ENCODE data around the gene MTMR8. TPM values are rescaled to one million over a fixed set of nuclear protein-coding genes. Genes with fewer than 3 reads are reported as not detected.

MTMR8 gene
- total RNA-seq, 4 donors from 2014 or later, result 1.0 to 5.3 (median 5.2) TPM; not detected in 1

- Histone ChIP-seq H3K9me3 (no peaks in the 10 kb centered on the region), H3K27me3 (no peaks in the 10 kb centered on the region), H3K4me1 (no peaks in the 10 kb centered on the region), H3K27ac (no peak overlapping the region), H3K36me3 (no peaks in the 10 kb centered on the region), H3K4me3 (no peak overlapping the region)
- intact Hi-C loops (cut with DNase I; ENCODE audit: low total_unique reads), result no loop called here
- DNase-seq, result no peak
- TF ChIP-seq POLR2A (IDR thresholded peaks at IDR 0.05), result no peak
- TF ChIP-seq CTCF (IDR thresholded peaks at IDR 0.05), result no peak
Measured at GRCh38 chrX:64291123-64291522, 104.1 kb downstream of the MTMR8 start.

- Histone ChIP-seq H3K27me3 (no peaks in the 10 kb centered on the region), H3K4me3 (no peak overlapping the region), H3K9me3 (no peaks in the 10 kb centered on the region), H3K27ac (no peak overlapping the region), H3K36me3 (no peaks in the 10 kb centered on the region), H3K4me1 (no peaks in the 10 kb centered on the region)
- no peak for DNase-seq
- intact Hi-C loops (cut with DNase I; ENCODE audit: low total_unique reads), result no loop called here
- TF ChIP-seq CTCF (IDR thresholded peaks at IDR 0.05), result no peak
- no peak for TF ChIP-seq POLR2A (IDR thresholded peaks at IDR 0.05)
Measured at GRCh38 chrX:64265265-64265664, 130.0 kb downstream of the MTMR8 start.

GRCh38 chrX:64230123-64230970 lies 164.9 kb downstream of the MTMR8 start, which contains the start of gene ASB12:
Gene ASB12 (minus strand): TSS chrX:64230607. CDS start chrX:64225650, 4,957 bp downstream.
- no peak for TF ChIP-seq CTCF (IDR thresholded peaks at IDR 0.05)
- TF ChIP-seq POLR2A (IDR thresholded peaks at IDR 0.05), result no peak
- DNase-seq, result no peak
- Histone ChIP-seq H3K36me3 (no peaks in the 10 kb centered on the region), H3K4me1 (no peaks in the 10 kb centered on the region), H3K27me3 (no peaks in the 10 kb centered on the region), H3K4me3 (no peak within 1 kb of the TSS), H3K27ac (no peak within 1 kb of the TSS), H3K9me3 (no peaks in the 10 kb centered on the region)
- intact Hi-C loops (cut with DNase I; ENCODE audit: low total_unique reads), result no loop called here

- TF ChIP-seq POLR2A (IDR thresholded peaks at IDR 0.05) (no peak), CTCF (IDR thresholded peaks at IDR 0.05) (no peak)
- Histone ChIP-seq H3K4me1 (no peaks in the 10 kb centered on the region), H3K9me3 (no peaks in the 10 kb centered on the region), H3K27ac (no peak overlapping the region), H3K4me3 (no peak overlapping the region), H3K27me3 (no peaks in the 10 kb centered on the region), H3K36me3 (no peaks in the 10 kb centered on the region)
- intact Hi-C loops (cut with DNase I; ENCODE audit: low total_unique reads), result no loop called here
- no peak for DNase-seq
Measured at GRCh38 chrX:64229154-64229553, 166.1 kb downstream of the MTMR8 start.

Other genes with a start within 250 kb of the MTMR8 start
- gene AMER1, start 189.7 kb downstream of the MTMR8 start, total RNA-seq, result 10 to 100 TPM in 2 of 4 donors, 1 to 10 TPM in 2; 3.5 to 14.3 (median 8.3) TPM
- gene ASB12, start 164.8 kb downstream of the MTMR8 start, total RNA-seq, result under 1 TPM in 2 of 4 donors, not detected in 2; 0.34 to 0.35 TPM